Vagina (tissue), 2 donors: Measurements from ENCODE around the gene HSF2BP. TPM values are rescaled to one million over a fixed set of nuclear protein-coding genes. Genes with fewer than 3 reads are reported as not detected.
"Not testable (repeated sequence)": the region's sequence is repeated elsewhere in the genome, so short reads cannot be mapped to it uniquely, and the experiment has no call there.

Experiments used
- DNase-seq, 2 donors: peaks; one replicate each; pipeline ENCODE4 v3.0.0-alpha.2; 2017; ENCODE audit errors: extremely low spot score in 2 of 2
- H3K27ac ChIP-seq: fragments of 200-600 bp; sonication (generic); one replicate; pipeline ENCODE4 v1.5.1; 2019
- H3K27me3 ChIP-seq: fragments of 200-600 bp; sonication (generic); one replicate; pipeline ENCODE4 v1.5.1; 2019
- H3K36me3 ChIP-seq, 2 donors: fragments of 200-600 bp; sonication (generic); one replicate each; pipeline ENCODE4 v1.5.1; 2017 to 2019
- H3K4me1 ChIP-seq: fragments of 200-600 bp; sonication (generic); one replicate; pipeline ENCODE4 v1.5.1; 2019
- H3K4me3 ChIP-seq, 2 donors: fragments of 200-600 bp; sonication (generic); 1 replicate in 1 of 2; 2 replicates in 1 of 2; pipeline ENCODE4 v1.5.1; 2016 to 2019
- H3K9me3 ChIP-seq: fragments of 200-600 bp; sonication (generic); one replicate; pipeline ENCODE4 v1.5.1; 2019
- intact Hi-C: fragments of 100-400 bp; cut with DNase I; formaldehyde crosslinking; loops from one replicate; pipeline ENCODE4 v1.15.1; 2023
- microRNA-seq: library from miRNA; unstranded; fragments of <30 nt; microRNA quantifications from one replicate; pipeline ENCODE4, GENCODE V29; 2017; ENCODE audit warnings: borderline number of aligned reads, borderline replicate concordance
- small RNA-seq: library from RNA; depleted of rRNA; stranded (forward); fragments of <200 nt; gene quantifications from one replicate; pipeline ENCODE3, GENCODE V24; 2016
- total RNA-seq: library from RNA; depleted of rRNA; stranded (reverse); fragments of >200 nt; gene quantifications from one replicate; pipeline ENCODE4 v1.2.3, GENCODE V29; 2016

Gene HSF2BP
- total RNA-seq, 1 donor from 2014 or later: 2.7 TPM

GRCh38 chr21:43493471-43493870, 165.8 kb downstream of the HSF2BP start:
- intact Hi-C loops, DNase-seq, H3K27ac ChIP-seq, H3K36me3 ChIP-seq, H3K4me3 ChIP-seq, H3K4me1 ChIP-seq, H3K9me3 ChIP-seq, H3K27me3 ChIP-seq: not testable (repeated sequence)

- H3K4me3 ChIP-seq, H3K27ac ChIP-seq, intact Hi-C loops, H3K4me1 ChIP-seq, DNase-seq, H3K27me3 ChIP-seq, H3K36me3 ChIP-seq, H3K9me3 ChIP-seq: not testable (repeated sequence)
Observed at GRCh38 chr21:43488235-43488634, 171.1 kb downstream of the HSF2BP start.

GRCh38 chr21:43486051-43486450, 173.2 kb downstream of the HSF2BP start:
- intact Hi-C loops, H3K36me3 ChIP-seq, H3K27ac ChIP-seq, H3K27me3 ChIP-seq, H3K4me1 ChIP-seq, H3K4me3 ChIP-seq, DNase-seq, H3K9me3 ChIP-seq: not testable (repeated sequence)

- H3K27ac ChIP-seq, H3K4me1 ChIP-seq, H3K27me3 ChIP-seq, H3K4me3 ChIP-seq, intact Hi-C loops, DNase-seq, H3K36me3 ChIP-seq, H3K9me3 ChIP-seq: not testable (repeated sequence)
Observed at GRCh38 chr21:43485016-43485415, 174.3 kb downstream of the HSF2BP start.

- intact Hi-C loops, H3K36me3 ChIP-seq: not testable (repeated sequence)
Observed at GRCh38 chr21:43479197-43479596, 180.1 kb downstream of the HSF2BP start.

More at GRCh38 chr21:43479197-43479596, 180.1 kb downstream of the HSF2BP start:
- not testable (repeated sequence) for H3K4me3 ChIP-seq, H3K27me3 ChIP-seq, DNase-seq, H3K4me1 ChIP-seq, H3K27ac ChIP-seq, H3K9me3 ChIP-seq

Small RNA genes lying within 50 kb of the gene (microRNA-seq; reads per million reads assigned to microRNA genes)
- gene MIR6070: not detected

Small RNA genes lying within 50 kb of the gene (small RNA-seq; reads per million reads assigned to genes)
- not detected for gene MIR6070

Other genes with a start within 250 kb of the HSF2BP start
- 93.5 TPM for gene SIK1, start 232.4 kb downstream of the HSF2BP start, total RNA-seq
- gene RRP1B, start 72 bp upstream of the HSF2BP start, total RNA-seq: 18.9 TPM
- 58.7 TPM for gene PDXK, start 59.6 kb upstream of the HSF2BP start, total RNA-seq
- 173 TPM for gene CSTB, start 116.8 kb upstream of the HSF2BP start, total RNA-seq
- gene RRP1, start 130.1 kb upstream of the HSF2BP start, total RNA-seq: 18.2 TPM
- gene AGPAT3, start 205.7 kb upstream of the HSF2BP start, total RNA-seq: 34.4 TPM